D721Med (cell line): ENCODE results near the gene INSYN2A.

Experiments
- DNase-seq: peaks from one replicate; pipeline ENCODE4 v3.0.0; 2011; ENCODE audit warnings: low spot score; ENCODE audit not compliant: insufficient read length
- FAIRE-seq: peaks from 2 replicates; lab custom pipeline; 2011; peaks lifted over from hg19 to GRCh38; lab: Jason Lieb, UNC
- CTCF ChIP-seq: IDR thresholded peaks from 2 replicates; pipeline ENCODE4 v1.5.1; 2012; ENCODE audit warnings: mild to moderate bottlenecking, control low read depth; ENCODE audit not compliant: insufficient read depth; ENCODE audit errors: missing control alignments

INSYN2A gene

GRCh38 chr10:127174866-127175265 is 21.5 kb downstream of the INSYN2A start:
- FAIRE-seq (no peak), DNase-seq (no peak)
- no peak for TF ChIP-seq CTCF

- FAIRE-seq (no peak), DNase-seq (no peak)
- TF ChIP-seq CTCF, result no peak
Observed at GRCh38 chr10:127168261-127168660, 28.1 kb downstream of the INSYN2A start.

GRCh38 chr10:127162841-127163240 is 33.5 kb downstream of the INSYN2A start:
- no peak for DNase-seq
- no peak for FAIRE-seq
- TF ChIP-seq CTCF, result no peak

DNA sequence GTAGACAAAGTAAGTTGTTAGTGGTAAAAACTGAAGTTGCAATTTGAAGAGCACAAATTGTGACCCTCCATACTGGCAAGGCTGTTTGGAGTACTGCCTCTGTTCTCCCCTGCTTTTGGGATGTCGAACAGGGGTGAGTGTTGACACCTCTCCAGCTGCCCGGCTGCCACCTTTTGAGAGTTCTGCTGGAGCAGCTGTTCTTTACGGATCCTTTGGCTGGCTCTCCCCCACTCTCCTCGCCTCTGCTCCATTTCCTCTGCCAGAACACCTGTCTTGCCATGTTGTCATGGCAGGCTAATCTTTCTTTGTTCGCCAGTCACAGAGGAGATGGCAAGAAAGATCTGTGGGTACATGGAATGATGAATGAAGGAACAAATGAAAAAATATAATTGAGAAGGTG is 34.9 kb downstream of the INSYN2A start:
- TF ChIP-seq CTCF, result no peak
- DNase-seq (no peak), FAIRE-seq (no peak)

DNA sequence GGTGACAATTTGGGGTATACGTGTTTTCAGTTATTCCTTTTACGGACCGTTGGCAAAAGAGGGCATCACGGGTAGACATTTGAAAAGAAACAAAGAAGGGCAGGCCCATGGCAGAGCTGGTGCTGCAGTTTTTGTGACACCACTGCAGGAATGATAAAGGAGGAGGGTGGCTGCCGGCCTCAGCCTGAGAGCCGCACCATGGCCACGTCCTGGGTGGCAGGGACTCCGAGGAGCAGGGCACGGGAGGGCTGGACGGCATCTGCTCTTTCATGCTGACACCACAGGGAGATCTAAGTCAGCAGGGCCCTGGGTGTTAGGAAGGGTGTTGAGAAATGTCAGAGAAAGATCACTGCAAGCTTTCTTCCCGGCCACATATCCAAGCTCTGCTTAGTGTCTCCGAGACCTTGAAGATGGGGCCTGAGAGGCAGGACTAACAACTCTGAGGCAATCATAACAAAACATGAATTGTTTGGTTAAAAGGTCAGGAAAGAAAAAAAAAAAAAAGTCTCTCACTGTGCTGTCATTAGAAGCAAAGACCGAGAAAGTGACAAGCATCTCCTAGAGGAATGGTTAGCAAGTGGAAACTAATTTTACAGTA is 36.6 kb downstream of the INSYN2A start:
- no peak for DNase-seq
- FAIRE-seq, result no peak
- no peak for TF ChIP-seq CTCF

DNA sequence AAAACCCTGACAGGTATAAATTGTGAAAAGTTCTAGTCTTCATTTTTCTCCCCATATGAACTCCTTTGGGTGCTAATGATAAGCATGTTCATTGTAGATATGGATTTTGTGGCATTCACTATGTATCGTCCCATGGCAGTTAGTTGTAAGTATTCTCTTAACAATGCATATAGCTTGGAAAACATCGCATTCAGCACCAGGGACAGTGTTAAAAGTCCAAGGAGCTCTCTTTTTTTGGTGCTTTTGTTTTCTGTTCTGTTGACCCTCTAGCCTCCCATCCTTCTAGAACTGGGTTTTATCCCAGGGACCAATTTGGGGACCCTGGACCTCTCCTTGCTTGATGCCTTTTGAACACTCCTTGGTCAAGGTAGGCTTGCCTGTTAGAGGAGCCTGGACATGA is 37.7 kb downstream of the INSYN2A start:
- no peak for FAIRE-seq
- DNase-seq, result no peak
- no peak for TF ChIP-seq CTCF

GRCh38 chr10:127157506-127158200 is 38.7 kb downstream of the INSYN2A start:
- FAIRE-seq (no peak), DNase-seq (no peak)
- no peak for TF ChIP-seq CTCF
